Measurements from ENCODE around the gene AURKAIP1.

GRCh38 chr1:1366699-1367066 lies 8.3 kb downstream of the AURKAIP1 start:
- no peak for TF ChIP-seq CTCF (IDR thresholded peaks at IDR 0.05)
- TF ChIP-seq POLR2AphosphoS5 (IDR thresholded peaks at IDR 0.05), result no peak
- no peak for TF ChIP-seq POLR2A (IDR thresholded peaks at IDR 0.05; ENCODE audit: low read depth)
- TF ChIP-seq EP300 (IDR thresholded peaks at IDR 0.05), result no peak
